OCI-LY7 (cell line): ENCODE data around the gene MATK. TPM values are rescaled to one million over a fixed set of nuclear protein-coding genes. Genes with fewer than 3 reads are reported as not detected.

ENCODE experiments used
- BruUV-seq: library from RNA; stranded (reverse); fragments of 400-500 nt; replicated peaks from 2 replicates; lab custom pipeline; 2021; lab: Mats Ljungman, UMichigan
- CTCF ChIA-PET: fragments of 300-600 bp; sonication (Branson Sonifier 250); formaldehyde crosslinking; loops from one replicate; lab custom pipeline; 2022; ENCODE audit warnings: antibody characterized with exemption; ENCODE audit not compliant: unreplicated experiment; lab: Charles Lee
- POLR2A ChIA-PET: fragments of 300-600 bp; sonication (Branson Sonifier 250); formaldehyde crosslinking; loops from one replicate; lab custom pipeline; 2022; ENCODE audit warnings: antibody characterized with exemption; lab: Charles Lee
- DNase-seq: peaks from one replicate; pipeline ENCODE4 v3.0.0-alpha.2; 2015; ENCODE audit warnings: low spot score
- H2AFZ ChIP-seq: fragments of 200-600 bp; sonication (generic), shearing (Covaris generic); 2 replicates; pipeline ENCODE4 v1.6.1; 2014; ENCODE audit warnings: mild to moderate bottlenecking, antibody characterized with exemption, low read length, moderate library complexity
- H3K27ac ChIP-seq: fragments of 200-600 bp; sonication (generic); 2 replicates; pipeline ENCODE4 v1.5.1; 2014; ENCODE audit warnings: mixed run types, low read depth, mild to moderate bottlenecking, moderate library complexity, low read length, inconsistent platforms; ENCODE audit not compliant: poor library complexity, severe bottlenecking
- H3K36me3 ChIP-seq: fragments of 200-600 bp; sonication (generic); 2 replicates; pipeline ENCODE4 v1.6.1; 2014; ENCODE audit warnings: mild to moderate bottlenecking, antibody characterized with exemption, low read length, moderate library complexity, mixed read lengths; ENCODE audit not compliant: insufficient read depth
- H3K4me1 ChIP-seq: fragments of 200-600 bp; sonication (generic); 2 replicates; pipeline ENCODE4 v1.5.1; 2014; ENCODE audit warnings: mild to moderate bottlenecking, low read length; ENCODE audit not compliant: insufficient read depth, poor library complexity, severe bottlenecking
- H3K4me2 ChIP-seq: fragments of 200-600 bp; sonication (generic); 2 replicates; pipeline ENCODE4 v1.6.1; 2014; ENCODE audit warnings: mild to moderate bottlenecking, low read length
- H3K4me3 ChIP-seq: fragments of 200-600 bp; sonication (generic); 2 replicates; pipeline ENCODE4 v1.5.1; 2014; ENCODE audit warnings: mild to moderate bottlenecking, low read depth, low read length; ENCODE audit not compliant: poor library complexity, severe bottlenecking
- H3K79me2 ChIP-seq: fragments of 200-600 bp; sonication (generic); 2 replicates; pipeline ENCODE4 v1.6.1; 2016; ENCODE audit warnings: low read depth, mild to moderate bottlenecking, low read length, moderate library complexity, mixed read lengths; ENCODE audit not compliant: insufficient read depth
- H3K9me2 ChIP-seq: fragments of 200-600 bp; sonication (generic); 2 replicates; pipeline ENCODE4 v1.6.1; 2016; ENCODE audit warnings: mild to moderate bottlenecking, low read length, mixed read lengths; ENCODE audit not compliant: insufficient read depth
- H3K9me3 ChIP-seq: fragments of 200-600 bp; sonication (generic); 2 replicates; pipeline ENCODE4 v1.6.1; 2014; ENCODE audit warnings: mild to moderate bottlenecking, mixed run types, low read length, mixed read lengths
- H4K20me1 ChIP-seq: fragments of 200-600 bp; sonication (generic); 2 replicates; pipeline ENCODE4 v1.6.1; 2014; ENCODE audit warnings: mild to moderate bottlenecking, antibody characterized with exemption, low read length, moderate library complexity, mixed read lengths; ENCODE audit not compliant: insufficient read depth
- EZH2phosphoT487 ChIP-seq: fragments of 200-600 bp; sonication (generic); IDR thresholded peaks from 2 replicates; pipeline ENCODE4 v1.6.1; 2018; ENCODE audit warnings: low read depth, borderline replicate concordance, mild to moderate bottlenecking, mixed run types, antibody characterized with exemption, low read length, moderate library complexity, mixed read lengths
- intact Hi-C: fragments of 100-400 bp; cut with micrococcal nuclease; formaldehyde crosslinking; loops from one replicate; pipeline ENCODE4 v1.10.0; 2022; ENCODE audit not compliant: unreplicated experiment
- total RNA-seq, 2 experiments: library from RNA; depleted of rRNA in 1 of 2; stranded (reverse); fragments of >200 nt in 1 of 2; shearing (Covaris generic) in 1 of 2; gene quantifications; 2 replicates each; pipeline ENCODE4 v1.2.3, GENCODE V29; 2014 to 2022
- TF ChIP-seq, protein P1 (sequence below): fragments of 200-600 bp; sonication (generic); conservative IDR thresholded peaks from 2 replicates; pipeline ENCODE4 v1.5.1; 2014; ENCODE audit warnings: mild to moderate bottlenecking, antibody characterized with exemption, low read length, moderate library complexity, mixed read lengths

MATK gene
- total RNA-seq, 2 experiments from 2014 or later, result not detected

DNA sequence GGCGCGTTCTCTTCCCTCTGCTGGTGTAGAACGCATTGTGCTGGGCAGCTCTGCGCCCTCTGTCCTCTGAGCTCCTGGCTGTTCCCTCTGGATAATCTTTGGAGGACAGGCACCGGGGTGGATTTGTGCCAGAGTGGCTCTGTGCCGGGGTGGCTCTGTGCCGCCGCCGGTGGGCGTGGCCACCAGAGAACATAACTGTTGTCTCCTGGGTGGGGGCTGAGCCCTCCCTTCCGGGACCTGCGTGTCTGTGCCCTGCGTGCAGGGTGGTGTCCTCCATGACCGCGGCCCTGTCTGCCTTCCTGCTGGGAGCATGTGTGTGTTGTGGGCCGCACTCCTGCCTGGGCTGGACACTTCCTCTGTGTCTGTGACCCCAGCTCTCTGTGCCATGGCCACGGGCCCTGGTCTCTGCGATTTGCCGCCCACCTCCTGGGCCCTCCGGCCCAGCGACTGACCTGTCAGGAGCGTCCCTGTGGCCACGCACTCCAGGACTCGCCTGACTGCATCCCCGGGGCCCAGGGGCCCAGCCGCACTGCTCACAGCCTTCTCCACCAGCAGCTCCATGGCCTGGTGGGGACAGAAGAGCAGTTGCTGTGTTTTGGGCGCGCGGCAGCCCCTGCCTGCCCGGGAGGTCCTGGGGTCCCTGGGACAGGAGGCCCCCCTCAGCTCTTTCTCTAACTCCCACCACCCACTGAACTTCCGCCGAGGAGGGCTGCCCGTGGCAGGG, 22.4 kb upstream of the MATK start:
- Histone ChIP-seq H3K4me2 (no peak overlapping the region), H3K4me3 (no peak overlapping the region), H3K79me2 (no peaks in the 10 kb centered on the region), H3K9me3 (no peaks in the 10 kb centered on the region), H3K27ac (no peak overlapping the region), H2AFZ (no peak overlapping the region), H3K4me1 (peaks cover 24% of the 10 kb centered on the region), H3K9me2 (no peaks in the 10 kb centered on the region), H4K20me1 (no peaks in the 10 kb centered on the region), H3K36me3 (no peaks in the 10 kb centered on the region)
- DNase-seq, result no peak
- no peak for TF ChIP-seq EZH2phosphoT487
- TF ChIP-seq, protein P1, sequence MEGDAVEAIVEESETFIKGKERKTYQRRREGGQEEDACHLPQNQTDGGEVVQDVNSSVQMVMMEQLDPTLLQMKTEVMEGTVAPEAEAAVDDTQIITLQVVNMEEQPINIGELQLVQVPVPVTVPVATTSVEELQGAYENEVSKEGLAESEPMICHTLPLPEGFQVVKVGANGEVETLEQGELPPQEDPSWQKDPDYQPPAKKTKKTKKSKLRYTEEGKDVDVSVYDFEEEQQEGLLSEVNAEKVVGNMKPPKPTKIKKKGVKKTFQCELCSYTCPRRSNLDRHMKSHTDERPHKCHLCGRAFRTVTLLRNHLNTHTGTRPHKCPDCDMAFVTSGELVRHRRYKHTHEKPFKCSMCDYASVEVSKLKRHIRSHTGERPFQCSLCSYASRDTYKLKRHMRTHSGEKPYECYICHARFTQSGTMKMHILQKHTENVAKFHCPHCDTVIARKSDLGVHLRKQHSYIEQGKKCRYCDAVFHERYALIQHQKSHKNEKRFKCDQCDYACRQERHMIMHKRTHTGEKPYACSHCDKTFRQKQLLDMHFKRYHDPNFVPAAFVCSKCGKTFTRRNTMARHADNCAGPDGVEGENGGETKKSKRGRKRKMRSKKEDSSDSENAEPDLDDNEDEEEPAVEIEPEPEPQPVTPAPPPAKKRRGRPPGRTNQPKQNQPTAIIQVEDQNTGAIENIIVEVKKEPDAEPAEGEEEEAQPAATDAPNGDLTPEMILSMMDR, result no peak
- POLR2A ChIA-PET, result no interaction called here
- intact Hi-C loops, result no loop called here
- CTCF ChIA-PET, result no interaction called here
- no TSS peak for BruUV-seq

DNA sequence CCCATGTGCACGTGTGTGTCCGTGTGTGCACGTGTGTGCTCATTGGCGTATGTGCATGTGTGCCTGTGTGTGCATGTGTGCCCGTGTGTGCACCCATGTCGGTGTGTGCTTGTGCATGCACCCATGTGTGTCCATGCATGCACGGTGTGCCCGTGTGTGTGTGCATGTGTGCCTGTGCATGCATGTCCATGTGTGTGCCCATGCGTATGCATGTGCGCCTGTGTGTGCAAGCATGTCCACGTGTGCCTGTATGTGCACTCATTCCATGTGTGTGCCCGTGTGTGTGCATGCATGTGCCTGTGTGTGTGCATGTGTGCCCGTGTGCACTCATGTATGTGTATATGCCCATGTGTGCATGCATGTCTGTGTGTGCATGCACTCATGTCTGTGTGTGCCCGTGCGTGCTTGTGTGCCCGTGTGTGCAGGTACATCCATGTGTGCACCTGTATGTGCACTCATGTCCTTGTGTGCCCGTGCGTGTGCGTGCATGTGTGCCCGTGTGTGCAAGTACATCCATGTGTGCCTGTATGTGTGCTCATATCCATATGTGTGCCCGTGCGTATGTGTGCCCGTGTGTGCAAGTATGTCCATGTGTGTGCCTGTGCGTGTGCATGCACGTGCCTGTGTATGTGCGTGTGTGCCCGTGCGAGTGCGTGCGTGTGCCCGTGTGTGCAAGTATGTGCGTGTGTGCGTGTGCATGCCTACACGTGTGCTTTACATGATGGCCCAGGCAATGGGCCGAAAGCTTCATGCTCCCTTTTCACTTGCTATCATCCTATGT, 21.6 kb upstream of the MATK start:
- no TSS peak for BruUV-seq
- no peak overlapping the region for H2AFZ ChIP-seq
- no peaks in the 10 kb centered on the region for H3K36me3 ChIP-seq
- peaks cover 21% of the 10 kb centered on the region for H3K4me1 ChIP-seq
- ChIA-PET CTCF (no interaction called here), POLR2A (no interaction called here)
- DNase-seq, result no peak
- H4K20me1 ChIP-seq, result no peaks in the 10 kb centered on the region
- TF ChIP-seq, protein P1, result no peak
- no peak for TF ChIP-seq EZH2phosphoT487
- H3K9me2 ChIP-seq, result no peaks in the 10 kb centered on the region
- intact Hi-C loops, result no loop called here
- H3K27ac ChIP-seq, result no peak overlapping the region
- no peak overlapping the region for H3K4me2 ChIP-seq
- H3K9me3 ChIP-seq, result no peaks in the 10 kb centered on the region
- no peaks in the 10 kb centered on the region for H3K79me2 ChIP-seq
- no peak overlapping the region for H3K4me3 ChIP-seq

DNA sequence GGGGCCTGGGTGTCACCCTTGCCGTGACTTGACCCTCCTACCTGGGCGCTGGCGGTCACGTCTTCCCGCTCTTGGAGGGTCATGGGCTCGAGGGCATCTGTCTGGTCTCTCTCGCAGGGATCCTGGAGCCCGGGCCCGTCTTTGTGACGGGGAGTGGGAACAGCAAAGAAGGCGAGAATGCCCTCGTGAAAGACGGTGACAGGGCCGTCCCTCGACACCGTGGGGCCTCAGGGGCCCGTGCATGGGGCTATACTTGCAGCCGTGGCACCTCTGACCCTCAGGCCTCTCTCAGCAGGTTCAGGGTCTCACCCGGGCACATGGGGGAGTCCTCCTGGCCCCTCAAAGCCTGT, 20.9 kb upstream of the MATK start:
- DNase-seq, result no peak
- TF ChIP-seq EZH2phosphoT487, result no peak
- TF ChIP-seq, protein P1, result no peak
- BruUV-seq, result no TSS peak
- H4K20me1 ChIP-seq, result no peaks in the 10 kb centered on the region
- H3K36me3 ChIP-seq, result no peaks in the 10 kb centered on the region
- H3K27ac ChIP-seq, result no peak overlapping the region
- POLR2A ChIA-PET, result no interaction called here
- intact Hi-C loops, result no loop called here
- H3K9me2 ChIP-seq, result no peaks in the 10 kb centered on the region
- no peaks in the 10 kb centered on the region for H3K9me3 ChIP-seq
- no peak overlapping the region for H2AFZ ChIP-seq
- CTCF ChIA-PET, result no interaction called here
- no peak overlapping the region for H3K4me3 ChIP-seq
- no peak overlapping the region for H3K4me2 ChIP-seq
- no peaks in the 10 kb centered on the region for H3K79me2 ChIP-seq
- H3K4me1 ChIP-seq, result peaks cover 14% of the 10 kb centered on the region
